Right forelimb (tissue), 1 donor: ENCODE results near the gene FBXW7.
"Not testable (repeated sequence)": the region's sequence is repeated elsewhere in the genome, so short reads cannot be mapped to it uniquely, and the experiment has no call there.

ENCODE experiments used
- DNase-seq: peaks from one replicate; pipeline ENCODE4 v3.0.0-alpha.2; 2018

FBXW7 gene, protein sequence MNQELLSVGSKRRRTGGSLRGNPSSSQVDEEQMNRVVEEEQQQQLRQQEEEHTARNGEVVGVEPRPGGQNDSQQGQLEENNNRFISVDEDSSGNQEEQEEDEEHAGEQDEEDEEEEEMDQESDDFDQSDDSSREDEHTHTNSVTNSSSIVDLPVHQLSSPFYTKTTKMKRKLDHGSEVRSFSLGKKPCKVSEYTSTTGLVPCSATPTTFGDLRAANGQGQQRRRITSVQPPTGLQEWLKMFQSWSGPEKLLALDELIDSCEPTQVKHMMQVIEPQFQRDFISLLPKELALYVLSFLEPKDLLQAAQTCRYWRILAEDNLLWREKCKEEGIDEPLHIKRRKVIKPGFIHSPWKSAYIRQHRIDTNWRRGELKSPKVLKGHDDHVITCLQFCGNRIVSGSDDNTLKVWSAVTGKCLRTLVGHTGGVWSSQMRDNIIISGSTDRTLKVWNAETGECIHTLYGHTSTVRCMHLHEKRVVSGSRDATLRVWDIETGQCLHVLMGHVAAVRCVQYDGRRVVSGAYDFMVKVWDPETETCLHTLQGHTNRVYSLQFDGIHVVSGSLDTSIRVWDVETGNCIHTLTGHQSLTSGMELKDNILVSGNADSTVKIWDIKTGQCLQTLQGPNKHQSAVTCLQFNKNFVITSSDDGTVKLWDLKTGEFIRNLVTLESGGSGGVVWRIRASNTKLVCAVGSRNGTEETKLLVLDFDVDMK

DNA sequence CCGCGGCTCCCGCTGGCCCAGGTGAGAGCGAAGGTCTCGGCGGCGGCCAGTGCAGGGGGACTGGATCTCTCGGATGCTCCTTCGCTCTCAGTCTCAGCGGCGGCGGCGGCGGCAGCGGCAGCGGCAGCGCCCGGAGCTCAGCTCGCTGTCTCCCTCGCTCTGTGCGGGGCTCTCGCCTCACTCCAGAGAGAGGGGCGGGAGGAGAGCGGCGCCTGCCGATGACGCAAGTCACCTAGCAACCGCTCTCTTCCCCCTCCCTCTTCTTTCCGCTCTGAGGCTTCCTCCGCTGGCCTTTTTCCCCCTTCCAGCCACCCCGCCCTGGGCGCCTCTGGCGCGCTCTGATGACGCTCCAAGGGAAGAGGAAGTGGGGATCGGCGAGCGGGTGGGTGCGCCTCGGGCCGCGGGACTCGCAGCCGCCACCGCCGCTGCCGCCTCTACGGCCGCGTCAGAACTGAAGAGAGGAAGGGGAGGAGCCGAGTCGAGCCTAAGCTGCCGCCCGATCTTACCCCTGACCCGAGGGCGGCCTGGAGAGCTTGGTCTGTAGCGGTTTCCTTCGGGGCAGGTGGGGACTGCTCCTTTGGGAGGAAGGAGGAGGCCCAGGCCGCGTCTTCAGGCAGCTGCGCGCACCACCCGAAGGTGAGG is at the start of gene FBXW7:
TSS of gene FBXW7 (minus strand) at position 190 of the 642 bp plus-strand sequence. CDS start 124,289 bp downstream, outside the sequence.
- peak; percentile 100 for DNase-seq

DNA sequence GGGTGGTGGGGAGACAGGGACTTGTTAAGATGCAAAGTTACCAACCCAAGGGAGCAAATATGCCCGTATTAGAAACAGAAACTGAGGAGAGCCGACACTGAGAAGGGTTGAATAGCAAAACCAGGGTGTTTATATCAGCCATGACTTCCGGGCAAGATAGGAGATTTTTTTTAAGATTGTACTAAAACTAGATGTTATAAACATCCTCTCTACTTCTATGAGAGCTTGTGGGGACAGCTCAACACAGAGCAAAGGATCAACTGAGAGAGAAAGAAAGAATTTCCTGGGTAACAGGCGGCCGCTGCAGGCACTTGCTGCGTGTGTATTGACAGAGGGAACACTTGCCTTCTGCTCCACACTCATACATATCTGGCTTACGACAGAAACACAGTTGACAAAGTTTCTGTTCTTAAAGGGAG is 49.1 kb upstream of the FBXW7 start:
- no peak for DNase-seq

DNA sequence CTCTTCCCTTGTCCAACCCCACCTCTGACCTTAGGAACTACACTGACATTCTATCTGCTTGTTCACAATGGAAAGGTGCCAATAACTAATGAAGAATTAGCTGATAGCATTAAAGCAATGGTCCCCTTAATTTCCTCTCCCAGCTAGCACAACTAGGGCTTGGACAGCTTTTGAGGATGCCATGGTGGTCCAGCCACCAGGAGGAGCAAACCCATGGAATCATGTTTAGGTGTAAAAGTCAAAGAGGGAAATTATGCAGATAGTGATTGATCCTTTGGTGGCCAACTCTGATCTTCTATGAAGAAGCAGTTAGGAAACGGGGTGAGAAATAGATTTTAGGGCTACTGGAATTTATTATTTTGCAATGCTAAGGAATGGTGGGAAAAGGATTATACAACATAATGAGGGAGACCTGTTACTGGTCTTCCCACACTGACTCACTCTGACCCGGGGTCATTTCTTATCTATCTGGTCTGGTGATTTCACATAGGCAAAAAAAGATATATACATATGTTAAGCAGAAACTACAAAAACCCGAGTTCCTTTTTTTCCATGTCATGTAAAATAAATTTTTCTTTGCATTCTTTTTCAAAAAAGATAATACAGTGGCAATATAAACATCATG is 45.8 kb upstream of the FBXW7 start:
- no peak for DNase-seq

DNA sequence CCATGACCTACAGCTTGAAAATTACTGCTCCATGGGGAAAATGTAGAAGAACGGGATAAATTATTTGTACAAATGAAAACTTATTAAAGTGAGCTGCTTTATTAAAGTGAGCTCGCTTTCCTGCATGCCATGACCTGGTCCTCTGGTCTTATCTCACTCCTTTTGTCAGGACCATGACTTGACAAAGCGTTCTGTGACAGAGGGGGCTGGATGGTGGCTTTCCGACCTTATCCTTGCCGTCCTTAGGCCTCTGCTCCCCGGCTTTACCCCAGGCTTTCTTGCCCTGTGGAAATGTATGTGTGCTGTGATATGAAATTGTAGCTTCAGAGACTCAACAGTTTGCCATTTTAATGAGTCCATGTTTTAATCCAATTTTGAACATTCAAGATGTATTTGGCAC is 44.0 kb upstream of the FBXW7 start:
- no peak for DNase-seq

DNA sequence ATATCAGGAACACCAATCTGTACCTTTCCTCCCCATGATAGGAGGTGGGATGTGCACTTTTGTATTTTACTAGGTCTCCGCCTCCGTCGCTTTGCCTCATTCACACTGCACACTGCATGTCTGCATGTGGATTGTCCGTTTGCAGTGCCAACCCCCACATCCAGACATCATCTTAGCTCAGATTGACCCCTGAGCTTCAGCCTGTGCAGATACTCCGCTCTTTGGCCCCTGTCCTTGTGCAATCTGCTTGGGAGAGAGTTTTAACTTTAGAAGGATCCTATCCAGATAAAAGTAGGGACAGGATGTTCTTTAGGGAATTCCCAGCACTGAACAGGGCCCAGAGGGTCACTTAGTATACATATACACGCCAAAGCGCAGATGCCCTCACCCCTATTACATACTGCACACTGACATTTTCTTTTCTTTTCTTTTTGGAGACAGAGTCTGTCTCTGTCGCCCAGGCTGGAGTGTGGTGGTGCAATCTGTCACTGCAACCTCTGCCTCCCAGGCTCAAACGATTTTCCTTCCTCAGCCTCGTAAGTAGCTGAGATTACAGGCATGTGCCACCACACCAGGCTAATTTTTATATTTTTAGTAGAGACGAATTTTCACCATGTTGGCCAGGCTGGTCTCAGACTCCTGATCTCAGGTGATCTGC is 43.3 kb upstream of the FBXW7 start:
- DNase-seq: no peak

DNA sequence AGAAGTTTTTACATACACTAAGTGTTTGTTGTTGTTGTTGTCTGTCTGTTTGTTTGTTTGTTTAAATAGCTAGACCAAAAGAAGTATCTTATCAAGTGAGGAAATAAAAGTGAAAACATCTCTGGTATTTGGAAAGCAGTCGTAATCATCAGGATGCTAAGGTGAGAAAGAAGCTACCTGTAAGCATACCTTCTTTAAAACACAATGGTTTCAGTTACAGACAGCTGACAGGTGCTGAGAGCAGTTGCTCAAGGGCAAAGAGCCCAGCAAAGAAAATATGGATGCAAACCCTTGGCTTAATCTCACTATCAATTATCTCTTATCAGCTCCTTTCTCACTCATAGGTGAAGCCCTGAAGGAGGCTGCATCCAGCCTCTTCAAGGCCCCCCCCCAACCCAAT is 42.8 kb upstream of the FBXW7 start:
- no peak for DNase-seq

DNA sequence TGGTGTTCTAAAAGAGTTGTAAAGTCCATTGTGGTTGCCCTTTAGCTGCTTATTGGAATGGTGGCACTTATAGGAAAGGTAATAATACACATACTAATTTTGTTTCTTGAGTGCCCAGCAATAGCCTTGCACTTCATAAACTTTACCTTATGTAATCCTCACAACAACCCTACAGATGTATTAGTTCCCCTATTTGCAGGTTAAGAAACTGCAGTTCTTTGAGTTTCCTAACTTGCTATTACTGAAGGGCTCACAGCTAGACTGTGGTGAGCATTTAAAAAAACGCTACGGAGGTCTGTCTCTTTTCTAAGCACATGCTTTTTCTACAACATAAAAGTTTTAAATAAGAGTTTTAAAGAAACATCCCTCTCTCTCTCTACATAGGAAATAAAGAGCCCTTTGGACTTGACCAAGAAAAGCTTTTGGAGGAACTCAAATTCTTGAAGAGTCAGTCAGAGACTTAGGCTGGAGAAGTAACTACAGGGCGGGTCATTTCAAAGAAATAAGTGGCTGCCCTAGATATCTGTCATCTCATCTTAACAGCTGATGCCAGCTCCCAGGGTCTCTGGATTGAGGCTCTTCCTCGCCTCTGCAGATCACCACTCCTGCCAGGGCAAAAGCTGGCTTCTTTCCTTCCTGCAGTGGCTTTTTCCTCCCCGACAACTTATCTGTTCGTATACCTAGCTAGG is 42.0 kb upstream of the FBXW7 start:
- no peak for DNase-seq

DNA sequence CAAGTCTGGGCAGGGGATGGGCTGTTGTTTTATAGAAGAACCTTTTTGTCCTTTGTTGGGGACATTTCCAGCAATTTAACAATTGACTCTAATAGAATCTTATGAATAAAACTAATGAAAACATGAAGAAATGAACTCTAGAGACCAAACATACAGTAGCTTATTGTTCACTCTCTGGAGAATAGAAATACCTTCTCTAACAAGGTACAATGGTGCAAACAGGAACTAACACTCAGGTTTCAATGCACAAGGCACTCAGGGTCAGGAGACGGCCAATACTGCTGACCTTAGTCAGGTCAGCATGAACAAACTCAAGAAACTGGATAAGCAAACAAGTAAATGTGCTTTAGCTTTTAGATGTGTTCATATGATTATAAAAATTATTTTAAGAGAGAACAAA is 39.6 kb upstream of the FBXW7 start:
- DNase-seq: no peak

DNA sequence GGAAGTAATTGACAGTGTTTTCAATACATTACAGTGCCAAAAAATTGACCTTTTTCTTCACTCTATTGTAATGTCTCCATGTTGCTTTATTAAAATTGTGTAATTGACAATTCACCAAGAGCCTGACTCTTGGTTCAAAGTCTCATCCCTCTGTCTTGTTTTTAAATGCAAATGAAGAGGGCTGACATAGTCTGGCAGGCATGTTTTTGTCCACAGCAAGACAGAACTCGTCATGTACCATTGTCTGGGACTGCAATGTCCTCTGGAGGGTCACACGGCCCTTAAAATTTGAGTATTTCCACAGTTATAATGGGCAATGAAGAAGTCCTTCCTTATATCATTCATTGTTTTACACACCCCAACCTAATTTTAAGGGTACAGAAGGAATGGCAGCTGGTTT is 38.0 kb upstream of the FBXW7 start:
- DNase-seq: no peak

DNA sequence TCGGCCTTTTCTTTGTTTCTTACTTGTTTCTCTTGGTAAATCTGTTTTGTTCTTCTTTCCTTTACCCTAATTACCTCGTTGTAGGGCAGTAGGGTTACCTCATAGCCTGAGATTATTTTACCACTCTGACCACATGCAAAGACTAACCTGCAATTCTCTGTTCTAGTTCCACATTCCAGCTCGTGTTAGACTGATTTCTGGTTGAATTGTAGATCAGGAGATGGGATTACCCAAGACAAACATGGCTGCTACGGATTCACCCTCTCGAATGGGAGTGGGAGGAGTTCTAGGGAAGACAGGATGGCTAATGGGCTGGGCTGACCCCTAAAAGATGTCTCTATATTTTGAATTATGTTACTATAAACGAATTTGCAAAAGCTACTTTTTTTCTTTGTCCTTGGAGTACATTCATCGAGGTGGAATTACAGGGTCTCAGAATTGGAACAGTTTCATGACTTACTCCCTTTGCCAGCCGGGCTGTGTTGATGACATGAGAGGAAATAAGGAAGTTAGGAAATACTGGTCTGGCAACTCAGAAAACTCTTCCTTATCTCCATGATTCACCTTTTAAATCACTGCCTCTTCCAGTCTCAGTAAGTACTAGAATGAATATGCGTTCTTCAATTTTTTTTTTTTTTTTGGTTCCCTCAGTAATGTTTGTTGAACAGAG is 36.7 kb upstream of the FBXW7 start:
- no peak for DNase-seq

DNA sequence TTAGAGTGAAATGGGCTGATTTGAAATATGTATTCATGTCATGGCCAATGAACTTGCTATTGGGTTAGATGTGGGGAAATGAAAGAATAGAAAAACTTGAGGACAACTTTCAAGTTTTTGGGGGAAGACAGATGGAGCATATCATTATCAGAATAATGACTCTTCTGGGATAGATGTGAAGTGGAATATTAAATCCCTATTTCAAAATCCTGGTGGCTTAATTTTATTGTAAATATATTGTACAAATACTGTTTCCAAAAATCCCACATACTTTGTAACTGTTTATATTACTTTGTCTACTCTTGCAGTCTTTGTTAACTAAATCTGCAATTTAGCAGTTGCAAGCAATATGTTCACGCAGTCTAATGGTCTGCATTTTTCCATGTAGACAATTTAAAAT is 35.9 kb upstream of the FBXW7 start:
- no peak for DNase-seq

DNA sequence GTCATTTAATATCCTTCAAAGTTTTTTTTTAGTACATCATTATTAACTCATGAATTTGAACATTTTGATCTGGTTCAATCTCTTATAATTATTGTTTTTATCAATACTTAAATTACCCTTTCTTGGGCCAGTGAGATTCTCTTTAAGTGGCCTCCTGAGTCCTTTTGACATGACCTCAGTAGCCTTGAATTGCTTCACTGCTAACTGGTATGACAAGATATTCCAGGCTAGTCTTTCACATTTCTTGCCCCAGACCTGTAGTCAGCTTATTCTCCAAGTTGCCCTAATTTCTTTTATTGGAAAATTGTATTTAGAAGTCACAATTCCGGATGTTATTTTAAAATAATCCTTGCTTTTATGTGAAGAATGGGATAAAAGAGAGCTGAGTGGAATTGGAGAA is 35.4 kb upstream of the FBXW7 start:
- no peak for DNase-seq

DNA sequence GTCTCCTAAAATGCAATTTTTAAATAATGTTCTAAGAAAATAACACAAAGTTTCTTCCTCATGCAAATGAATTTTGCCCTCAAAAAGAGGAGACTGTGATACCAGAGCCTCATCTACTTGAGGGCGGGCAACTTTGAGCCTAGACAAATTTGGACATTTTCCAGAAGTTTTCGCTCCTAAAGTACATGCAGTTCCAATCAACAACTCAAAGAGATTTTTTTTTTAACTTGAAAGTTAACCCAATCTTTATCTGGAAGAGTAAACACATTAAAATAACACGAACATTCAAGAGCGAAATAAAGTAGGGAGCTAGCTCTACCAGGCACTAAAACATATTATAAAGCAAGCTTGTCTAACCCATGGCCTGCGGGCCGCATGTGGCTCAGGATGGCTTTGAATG is 29.4 kb upstream of the FBXW7 start:
- no peak for DNase-seq

DNA sequence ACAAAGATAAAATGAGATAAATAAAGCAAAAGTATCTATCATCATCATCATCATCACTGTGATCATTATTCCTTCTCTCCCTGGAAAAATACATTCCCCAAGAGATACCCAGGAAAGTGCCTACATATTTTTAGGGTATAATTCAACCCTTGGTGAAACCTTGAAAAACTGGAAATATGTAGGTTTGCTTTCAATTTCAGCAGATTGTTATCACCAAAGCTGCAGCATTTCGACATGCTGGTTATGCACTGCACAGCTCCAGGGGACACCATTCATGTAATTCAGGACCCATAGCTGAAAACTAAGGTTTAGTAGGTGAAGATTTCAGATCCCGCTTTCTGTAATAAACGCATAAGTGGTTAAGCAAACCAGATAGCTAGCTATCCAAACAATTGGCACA is 28.4 kb upstream of the FBXW7 start:
- no peak for DNase-seq

DNA sequence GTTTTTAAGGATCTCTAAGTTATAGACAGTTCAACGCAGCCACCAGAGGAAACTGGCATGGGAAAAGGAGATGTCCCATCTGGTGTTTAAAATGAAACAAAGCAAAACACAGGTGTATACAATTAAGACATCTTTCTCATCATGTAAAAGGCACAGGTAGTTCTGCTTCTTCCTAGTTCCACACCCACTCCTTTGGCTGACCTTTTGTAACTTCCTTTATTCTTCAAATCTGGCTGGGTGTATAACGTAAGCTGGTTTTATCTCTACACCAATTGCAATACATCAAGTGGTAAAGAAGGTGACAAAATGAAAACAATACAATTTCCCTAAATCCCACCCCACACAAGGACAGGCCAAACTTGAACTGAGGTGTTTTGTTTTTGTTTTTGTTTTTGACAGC is 27.3 kb upstream of the FBXW7 start:
- DNase-seq: no peak

DNA sequence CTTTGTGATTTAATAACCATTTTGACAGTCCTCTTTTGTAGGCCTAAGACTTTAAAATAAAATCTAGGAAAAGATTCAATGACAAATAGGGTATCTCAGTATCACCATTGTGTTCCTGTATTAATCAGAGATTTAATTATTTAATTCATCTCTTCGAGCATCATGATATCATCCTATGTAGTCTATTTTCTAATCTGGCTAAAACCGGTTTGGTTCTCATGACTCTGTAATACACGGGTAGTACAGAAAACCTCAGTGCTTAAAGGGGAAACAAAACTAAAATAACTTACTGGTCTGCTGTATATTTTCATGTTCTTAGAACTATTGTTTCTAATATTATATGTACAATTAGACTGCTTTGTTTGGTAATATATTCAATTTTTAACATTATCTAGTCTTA is 23.7 kb upstream of the FBXW7 start:
- no peak for DNase-seq

DNA sequence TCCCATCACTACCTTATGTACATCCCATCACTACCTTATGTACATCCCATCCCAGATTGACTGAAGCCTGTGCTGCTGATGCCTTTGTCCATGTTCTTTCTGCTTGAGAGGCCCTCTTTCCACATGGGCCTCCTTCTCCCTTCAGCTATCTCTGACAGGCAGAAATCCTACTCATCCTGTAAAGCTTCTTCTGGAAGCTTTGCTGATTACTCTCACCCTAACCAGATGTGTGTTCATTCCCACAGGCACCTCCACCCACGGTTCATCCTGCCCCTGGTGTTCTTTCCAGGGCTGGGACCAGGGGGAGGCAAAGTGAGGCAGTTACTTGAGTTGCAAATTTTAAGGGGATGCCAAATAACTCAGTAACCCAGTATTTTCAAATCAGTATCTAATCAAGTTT is 22.5 kb upstream of the FBXW7 start:
- DNase-seq: no peak

DNA sequence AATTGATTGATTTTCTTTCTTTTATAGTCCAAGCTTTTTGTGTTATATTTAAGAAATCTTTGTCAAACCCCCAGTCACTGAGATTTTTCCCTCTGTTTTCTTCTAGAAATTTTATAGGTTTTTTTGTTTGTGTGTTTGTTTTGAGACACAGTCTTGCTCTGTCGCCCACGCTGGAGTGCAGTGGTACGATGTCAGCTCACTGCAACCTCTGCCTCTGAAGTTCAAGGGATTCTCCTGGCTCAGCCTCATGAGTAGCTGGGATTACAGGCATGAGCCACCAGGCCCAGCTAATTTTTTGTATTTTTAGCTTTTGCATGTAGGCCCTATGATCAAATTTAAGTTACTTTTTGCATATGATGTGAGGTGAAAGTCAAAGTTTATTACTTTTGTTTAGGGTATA is 20.9 kb upstream of the FBXW7 start:
- no peak for DNase-seq

DNA sequence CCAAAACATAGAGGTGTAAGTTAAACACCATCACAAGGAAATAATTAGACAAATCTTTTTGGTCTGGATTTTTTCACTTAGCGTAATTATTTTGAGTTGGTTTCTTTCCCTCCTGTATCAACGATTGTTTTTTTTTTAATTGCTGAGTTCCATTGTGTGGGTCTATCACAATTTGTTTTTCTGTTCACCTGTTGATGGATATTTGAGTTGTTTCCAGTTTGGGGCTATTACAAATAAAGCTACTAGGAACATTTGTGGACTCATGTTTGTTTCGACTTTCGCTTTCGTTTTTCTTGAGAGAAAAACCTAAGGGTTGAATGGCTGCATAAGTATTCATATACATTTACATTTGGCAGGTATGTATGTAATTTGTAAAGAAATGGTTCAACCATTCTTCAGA is 20.4 kb upstream of the FBXW7 start:
- no peak for DNase-seq

DNA sequence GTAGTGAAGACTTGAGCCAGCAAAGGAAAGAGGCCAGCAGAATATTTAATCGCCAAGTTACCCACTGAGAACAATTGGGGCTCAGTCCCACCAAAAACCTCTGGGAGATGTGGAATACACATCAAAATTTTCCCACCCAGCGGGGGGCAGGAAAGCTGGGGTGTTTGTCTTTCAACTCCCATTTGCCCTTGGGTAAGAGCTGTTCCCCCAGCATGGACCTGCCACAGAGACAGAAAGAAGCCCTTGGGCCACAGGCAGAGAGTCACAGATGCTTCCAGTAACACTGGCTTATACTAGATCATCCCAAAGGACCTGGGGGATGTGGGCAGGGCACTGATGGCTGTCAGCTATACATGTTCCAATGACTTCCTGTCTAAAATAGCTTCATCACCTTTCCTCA is 18.9 kb upstream of the FBXW7 start:
- no peak for DNase-seq

DNA sequence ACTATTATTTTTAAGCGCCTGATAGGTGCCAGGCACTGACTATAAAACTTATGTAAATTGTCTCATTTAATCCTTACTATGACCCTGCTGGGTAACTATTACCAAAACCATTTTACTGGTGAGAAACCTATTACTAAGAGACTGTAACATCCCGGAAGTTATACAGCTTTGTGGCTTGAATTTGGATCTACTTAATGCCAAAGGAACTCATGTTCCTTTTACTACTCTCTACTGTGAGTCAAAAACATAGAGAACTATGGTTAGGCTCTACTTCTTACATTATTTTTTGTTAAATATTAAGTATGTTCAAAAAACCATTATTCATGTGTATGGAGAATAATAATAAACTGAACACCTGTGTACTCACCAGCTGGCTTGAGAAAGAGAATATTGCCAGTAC is 14.8 kb upstream of the FBXW7 start:
- DNase-seq: not testable (repeated sequence)

DNA sequence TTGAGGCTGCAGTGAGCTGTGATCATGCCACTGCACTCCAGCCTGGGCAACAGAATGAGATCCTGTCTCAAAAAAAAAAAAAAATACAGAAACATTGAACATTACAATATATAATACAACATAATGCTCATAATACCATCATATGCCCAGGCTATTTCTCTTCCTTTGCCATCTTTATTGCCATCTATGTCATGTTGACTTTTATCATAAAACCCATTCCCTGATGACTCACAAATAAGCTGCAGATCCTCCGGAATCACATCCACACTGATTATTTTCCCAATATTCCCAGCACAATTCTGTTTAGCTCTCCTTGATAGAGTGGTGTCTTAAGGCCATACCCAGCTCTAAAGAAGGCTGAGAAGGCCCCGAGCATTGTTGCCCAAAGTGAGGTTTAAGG is 9.2 kb upstream of the FBXW7 start:
- no peak for DNase-seq
